GM12878 (cell line): ENCODE results near the gene PAQR5. TPM values are rescaled to one million over a fixed set of nuclear protein-coding genes. Genes with fewer than 3 reads are reported as not detected.
A peak's percentile ranks its signal among the peaks of the same experiment; 100 is the strongest.

ENCODE experiments used
- ATAC-seq: fragments of 200-7000 bp; cut with Tn5 transposase; 3 replicates; pipeline ENCODE4 v1.9.1; 2020; ENCODE audit warnings: mild to moderate bottlenecking, moderate library complexity
- BruUV-seq: library from RNA; stranded (reverse); fragments of 400-500 nt; replicated peaks from 2 replicates; lab custom pipeline; 2021; lab: Mats Ljungman, UMichigan
- CTCF ChIA-PET: fragments of 300-600 bp; sonication (Branson Sonifier 250); formaldehyde crosslinking; extraction: SDS; loops from one replicate; lab custom pipeline; 2021; ENCODE audit warnings: inconsistent platforms; lab: Yijun Ruan, JAX
- POLR2A ChIA-PET: fragments of 350-600 bp; formaldehyde crosslinking; extraction: SDS; loops from one replicate; lab custom pipeline; 2021; ENCODE audit warnings: inconsistent platforms; lab: Charles Lee
- RAD21 ChIA-PET: fragments of 300-600 bp; sonication (Branson Sonifier 250); formaldehyde crosslinking; loops from one replicate; lab custom pipeline; 2023; ENCODE audit warnings: antibody characterized with exemption; ENCODE audit not compliant: unreplicated experiment; lab: Charles Lee
- SMC1A ChIA-PET: fragments of 300-600 bp; sonication (Branson Sonifier 250); formaldehyde crosslinking; loops from one replicate; lab custom pipeline; 2023; ENCODE audit not compliant: unreplicated experiment, uncharacterized antibody; lab: Charles Lee
- DNase-seq: peaks from one replicate; pipeline ENCODE4 v3.0.0-alpha.2; 2011; ENCODE audit warnings: low read depth, low spot score
- FAIRE-seq: peaks from 3 replicates; lab custom pipeline; 2011; peaks lifted over from hg19 to GRCh38; lab: Jason Lieb, UNC
- H2AFZ ChIP-seq: 2 replicates; pipeline ENCODE4 v1.6.0; 2011; ENCODE audit warnings: low read depth, low read length, control low read depth; ENCODE audit not compliant: control insufficient read depth
- H3K27ac ChIP-seq: 2 replicates; pipeline ENCODE4 v1.5.1; 2011; ENCODE audit warnings: control low read depth; ENCODE audit not compliant: control insufficient read depth, insufficient read depth
- H3K27me3 ChIP-seq, 2 experiments: replicated peaks in 1 of 2; 2 replicates each; pipeline versions ENCODE4 v1.6.0 to v1.6.1; 2011; ENCODE audit warnings: low read length in 1 of 2; ENCODE audit not compliant: control insufficient read depth in 2 of 2, insufficient read depth in 2 of 2
- H3K36me3 ChIP-seq, 2 experiments: 2 replicates each; pipeline ENCODE4 v1.5.1; 2011; ENCODE audit warnings: low read length in 1 of 2; ENCODE audit not compliant: control insufficient read depth in 2 of 2, insufficient read depth in 2 of 2
- H3K4me1 ChIP-seq: 2 replicates; pipeline ENCODE4 v1.6.1; 2011; ENCODE audit warnings: mild to moderate bottlenecking, low read length, moderate library complexity, mixed read lengths; ENCODE audit not compliant: control insufficient read depth, insufficient read depth
- H3K4me2 ChIP-seq: 2 replicates; pipeline ENCODE4 v1.6.0; 2011; ENCODE audit warnings: control low read depth; ENCODE audit not compliant: control insufficient read depth, insufficient read depth
- H3K4me3 ChIP-seq: fragments of 200-600 bp; sonication (generic); 2 replicates; pipeline ENCODE4 v1.5.1; 2016
- H3K79me2 ChIP-seq: 2 replicates; pipeline ENCODE4 v1.6.0; 2011; ENCODE audit warnings: low read length; ENCODE audit not compliant: control insufficient read depth, insufficient read depth
- H3K9ac ChIP-seq: 2 replicates; pipeline ENCODE4 v1.8.0; 2011; ENCODE audit warnings: low read length, control low read depth, mixed read lengths; ENCODE audit not compliant: control insufficient read depth, insufficient read depth
- H3K9me3 ChIP-seq: replicated peaks from 3 replicates; pipeline ENCODE4 v1.5.1; 2011; ENCODE audit warnings: mild to moderate bottlenecking, low read length; ENCODE audit not compliant: control insufficient read depth, insufficient read depth
- H4K20me1 ChIP-seq: 2 replicates; pipeline ENCODE4 v1.6.0; 2011; ENCODE audit not compliant: control insufficient read depth, insufficient read depth
- CTCF ChIP-seq, 3 experiments: IDR thresholded peaks in 2 of 3; conservative IDR thresholded peaks in 1 of 3; 2 replicates each; pipeline ENCODE4 v1.5.1; 2011; ENCODE audit warnings: low read depth in 3 of 3, low read length in 3 of 3, mild to moderate bottlenecking in 3 of 3, control low read depth in 2 of 3, moderate library complexity in 2 of 3, inconsistent platforms in 1 of 3, mixed read lengths in 1 of 3; ENCODE audit not compliant: control insufficient read depth in 2 of 3, insufficient read depth in 1 of 3; ENCODE audit errors: extremely low read depth in 1 of 3
- MAX ChIP-seq: IDR thresholded peaks from 2 replicates; pipeline ENCODE4 v1.6.1; 2012; ENCODE audit warnings: low read depth, low read length, improper control_type of control experiment
- NKRF ChIP-seq: fragments of 450-650 bp; conservative IDR thresholded peaks from 2 replicates; pipeline ENCODE4 v1.6.1; 2017; ENCODE audit warnings: mild to moderate bottlenecking, moderate library complexity
- POLR2AphosphoS2 ChIP-seq: IDR thresholded peaks from 2 replicates; pipeline ENCODE4 v1.6.1; 2011; ENCODE audit warnings: low read depth, mild to moderate bottlenecking, low read length, improper control_type of control experiment, moderate library complexity
- SUPT20H ChIP-seq: IDR thresholded peaks from 2 replicates; pipeline ENCODE4 v1.6.1; 2011; ENCODE audit warnings: low read depth, mild to moderate bottlenecking, low read length, moderate library complexity, borderline replicate concordance; ENCODE audit not compliant: control insufficient read depth
- ZBTB11 ChIP-seq: fragments of 450-650 bp; formaldehyde crosslinking; IDR thresholded peaks from 2 replicates; pipeline ENCODE4 v1.5.0; 2022; ENCODE audit warnings: mild to moderate bottlenecking, missing genetic modification characterization
- in situ Hi-C: fragments of 300-500 bp; cut with MboI; formaldehyde crosslinking; loops from 9 replicates; pipeline ENCODE4 v1.14.3; 2018; ENCODE audit warnings: mixed read lengths
- intact Hi-C: fragments of 100-400 bp; cut with micrococcal nuclease; formaldehyde crosslinking; loops from one replicate; pipeline ENCODE4 v1.14.2; 2022; ENCODE audit not compliant: unreplicated experiment
- polyA plus RNA-seq, 11 experiments: library from polyadenylated mRNA; depleted of rRNA in 4 of 11; unstranded in 6 of 11; stranded (reverse) in 5 of 11; fragments of >200 nt; fragmentation: Nextera tagmentation in 4 of 11; fragmentation: Illumina TruSeq in 1 of 11; extraction: Ambion mirVana in 4 of 11; extraction: Trizol in 1 of 11; gene quantifications; 1 replicate in 1 of 11; 2 replicates in 10 of 11; pipeline versions ENCODE4 v1.2.1 to v1.2.3, GENCODE V29; 2011 to 2016; ENCODE audit warnings: inconsistent platforms in 2 of 11, missing spikeins in 2 of 11, low read depth in 1 of 11
- total RNA-seq, 4 experiments: library from RNA; depleted of rRNA in 3 of 4; stranded (reverse); fragments of >200 nt in 3 of 4; fragmentation: Illumina TruSeq in 1 of 4; extraction: Trizol in 1 of 4; gene quantifications; 2 replicates each; pipeline versions ENCODE4 v1.2.1 to v1.2.3, GENCODE V29; 2013 to 2021

The PAQR5 gene
- total and polyA plus RNA-seq, 10 of the 15 experiments (the other 5 are each of a cell fraction or from before 2014, with no cell fraction given), result 0.02 to 0.03 TPM; not detected in 8

GRCh38 chr15:69417581-69417980, 118.9 kb downstream of the PAQR5 start:
- CTCF ChIA-PET, result interaction anchor here (2.6 kb wide), 1 partner anchor 45 kb away, joined by 15 read pairs; no protein-coding TSS in a partner anchor
- H2AFZ ChIP-seq, result peak overlapping the region; percentile 18; the same call in 1 of the 2 replicates
- BruUV-seq, result no TSS peak
- no peaks in the 10 kb centered on the region for H3K9me3 ChIP-seq
- H4K20me1 ChIP-seq, result no peaks in the 10 kb centered on the region
- TF ChIP-seq CTCF (IDR thresholded peaks at IDR 0.05 in 2 of 3, conservative IDR thresholded peaks at IDR 0.05 in 1 of 3; ENCODE audit: control insufficient read depth in 2 of 3, extremely low read depth in 1 of 3, insufficient read depth in 1 of 3, low read depth in 3 of 3, low read length in 3 of 3) (no peak), SUPT20H (no peak), ZBTB11 (CRISPR knock-in tag) (no peak), POLR2AphosphoS2 (no peak), NKRF (no peak), MAX (no peak)
- no peak for FAIRE-seq
- ATAC-seq, result no peak
- no peak overlapping the region for H3K27ac ChIP-seq
- no peak overlapping the region for H3K9ac ChIP-seq
- no peak overlapping the region for H3K4me3 ChIP-seq
- in situ Hi-C loops, result no loop called here
- no peak for DNase-seq
- peaks cover 37% of the 10 kb centered on the region for H3K79me2 ChIP-seq
- no peak overlapping the region for H3K4me2 ChIP-seq
- H3K27me3 ChIP-seq, result no peaks in the 10 kb centered on the region
- H3K36me3 ChIP-seq, result peaks cover 2 to 18% of the 10 kb centered on the region in 2 experiments; a peak in 3 of 4 replicates
- peaks cover 10% of the 10 kb centered on the region for H3K4me1 ChIP-seq
- intact Hi-C loops, result no loop called here
- SMC1A ChIA-PET, result interaction anchor here (1.0 to 1.9 kb wide), 6 partner anchors 13 to 45 kb away, joined by 3 to 7 read pairs (median 4); partner anchors contain the start of gene RPLP1
- RAD21 ChIA-PET, result interaction anchor here (5.4 kb wide), 1 partner anchor 35 kb away, joined by 23 read pairs; the partner anchor contains the start of gene RPLP1
- POLR2A ChIA-PET, result interaction anchor here (1.2 to 2.3 kb wide), 2 partner anchors 14 to 34 kb away, joined by 3 to 8 read pairs; partner anchors contain the start of gene RPLP1
